AG04449 (cell line): ENCODE results near the gene KAT8.
"Not testable (repeated sequence)": the region's sequence is repeated elsewhere in the genome, so short reads cannot be mapped to it uniquely, and the experiment has no call there.

Experiments
- CTCF ChIA-PET: fragments of 350-600 bp; formaldehyde crosslinking; extraction: SDS; loops from one replicate; lab custom pipeline; 2021; ENCODE audit warnings: antibody characterized with exemption; lab: Yijun Ruan, JAX
- POLR2A ChIA-PET: fragments of 400-600, 350-600 bp; formaldehyde crosslinking; extraction: SDS; loops from one replicate; lab custom pipeline; 2020; ENCODE audit warnings: antibody characterized with exemption, inconsistent platforms; lab: Yijun Ruan, JAX
- DNase-seq: peaks from one replicate; pipeline ENCODE4 v3.0.0-alpha.2; 2010; ENCODE audit warnings: low read depth, low spot score
- H3K4me3 ChIP-seq: 2 replicates; pipeline ENCODE4 v1.5.1; 2011; ENCODE audit warnings: low read depth, mild to moderate bottlenecking, control low read depth, low read length
- CTCF ChIP-seq: IDR thresholded peaks from one replicate; pipeline ENCODE4 v1.5.1; 2011; ENCODE audit warnings: mild to moderate bottlenecking, moderate library complexity, low read length, control low read depth, inconsistent platforms; ENCODE audit not compliant: insufficient read depth; ENCODE audit errors: missing control alignments

KAT8 gene

GRCh38 chr16:31143694-31144148, 26.3 kb downstream of the KAT8 start:
- DNase-seq: no peak
- H3K4me3 ChIP-seq: no peak overlapping the region
- ChIA-PET CTCF (interaction anchor here (0.9 to 6.7 kb wide), 12 partner anchors 9 to 725 kb away, joined by 3 to 101 read pairs (median 20); partner anchors contain the start of genes HSD3B7 and KAT8), POLR2A (interaction anchor here (2.0 kb wide), 1 partner anchor 36 kb away, joined by 6 read pairs; the partner anchor contains the start of gene FUS)
- TF ChIP-seq CTCF: no peak

- POLR2A ChIA-PET: interaction anchor here (1.1 to 2.0 kb wide), 2 partner anchors 27 to 36 kb away, joined by 4 to 6 read pairs; partner anchors contain the start of genes FUS and KAT8
- CTCF ChIA-PET: interaction anchor here (0.9 to 6.7 kb wide), 9 partner anchors 9 to 724 kb away, joined by 3 to 101 read pairs (median 40); partner anchors contain the start of genes HSD3B7 and KAT8
- not testable (repeated sequence) for DNase-seq, H3K4me3 ChIP-seq
Measured at GRCh38 chr16:31144418-31144817, 27.0 kb downstream of the KAT8 start.

- CTCF ChIA-PET: interaction anchor here (1.2 to 6.7 kb wide), 3 partner anchors 14 to 193 kb away, joined by 3 to 101 read pairs (median 45); partner anchors contain the start of gene FUS
- no peak for DNase-seq
- no peak overlapping the region for H3K4me3 ChIP-seq
- POLR2A ChIA-PET: interaction anchor here (2.0 kb wide), 1 partner anchor 35 kb away, joined by 6 read pairs; the partner anchor contains the start of gene FUS
- no peak for TF ChIP-seq CTCF
Measured at GRCh38 chr16:31145398-31145990, 28.0 kb downstream of the KAT8 start.

GRCh38 chr16:31147574-31147973, 30.1 kb downstream of the KAT8 start:
- TF ChIP-seq CTCF: no peak
- no peak for DNase-seq
- ChIA-PET CTCF (interaction anchor here (6.7 kb wide), 1 partner anchor 12 kb away, joined by 101 read pairs; no protein-coding TSS in a partner anchor), POLR2A (interaction anchor here (0.6 kb wide), 1 partner anchor 361 kb away, joined by 3 read pairs; the partner anchor contains the start of gene RUSF1)
- H3K4me3 ChIP-seq: no peak overlapping the region

GRCh38 chr16:31148281-31148728, 30.8 kb downstream of the KAT8 start:
- ChIA-PET CTCF (no interaction called here), POLR2A (no interaction called here)
- DNase-seq: no peak
- TF ChIP-seq CTCF: no peak
- H3K4me3 ChIP-seq: no peak overlapping the region

GRCh38 chr16:31148896-31149295, 31.4 kb downstream of the KAT8 start:
- no peak for DNase-seq
- no peak overlapping the region for H3K4me3 ChIP-seq
- ChIA-PET CTCF (interaction anchor here (1.1 kb wide), 1 partner anchor 195 kb away, joined by 5 read pairs; no protein-coding TSS in a partner anchor), POLR2A (no interaction called here)
- TF ChIP-seq CTCF: no peak
